K562 (cell line): Measurements from ENCODE around the gene WDR20. TPM values are rescaled to one million over a fixed set of nuclear protein-coding genes. Genes with fewer than 3 reads are reported as not detected.

ENCODE experiments used
- ATAC-seq: fragments of 200-7000 bp; cut with Tn5 transposase; 3 replicates; pipeline ENCODE4 v1.9.1; 2020; ENCODE audit warnings: moderate library complexity
- BruUV-seq: library from RNA; stranded (reverse); fragments of 400-500 nt; replicated peaks from 2 replicates; lab custom pipeline; 2021; lab: Mats Ljungman, UMichigan
- CTCF ChIA-PET: fragments of 300-600 bp; formaldehyde crosslinking; extraction: SDS; loops from one replicate; lab custom pipeline; 2021; ENCODE audit warnings: low intra/inter-chr PET ratio; lab: Yijun Ruan, JAX
- POLR2A ChIA-PET: fragments of 300-600, 350-650 bp; sonication (Branson Sonifier 250); formaldehyde crosslinking; extraction: SDS; loops from one replicate; lab custom pipeline; 2021; ENCODE audit warnings: antibody characterized with exemption, inconsistent platforms; lab: Yijun Ruan, JAX
- DNase-seq, 4 experiments: peaks; one replicate each; pipeline versions ENCODE4 v3.0.0 to v3.0.0-alpha.2; 2011 to 2018; ENCODE audit warnings: low spot score in 3 of 4, mixed read lengths in 3 of 4; ENCODE audit errors: extremely low read depth in 1 of 4
- FAIRE-seq: peaks from 2 replicates; lab custom pipeline; 2011; peaks lifted over from hg19 to GRCh38; lab: Jason Lieb, UNC
- H2AFZ ChIP-seq: 2 replicates; pipeline ENCODE4 v1.6.0; 2011; ENCODE audit warnings: low read depth, low read length, control low read depth, inconsistent platforms
- H3K27ac ChIP-seq: fragments of 200-600 bp; 3 replicates; pipeline ENCODE4 v1.8.0; 2011; ENCODE audit warnings: low read depth, mild to moderate bottlenecking, control low read depth, inconsistent platforms, low read length, moderate library complexity, mixed read lengths; ENCODE audit errors: extremely low read depth
- H3K27me3 ChIP-seq, 2 experiments: fragments of 300-600 bp in 1 of 2; 2 replicates in 1 of 2; 3 replicates in 1 of 2; pipeline versions ENCODE4 v1.6.0 to v1.8.0; 2011; ENCODE audit warnings: inconsistent platforms in 2 of 2, low read length in 2 of 2, mild to moderate bottlenecking in 1 of 2, mixed read lengths in 1 of 2, moderate library complexity in 1 of 2; ENCODE audit not compliant: control insufficient read depth in 2 of 2, insufficient read depth in 2 of 2
- H3K36me3 ChIP-seq: fragments of 300-600 bp; 3 replicates; pipeline ENCODE4 v1.8.0; 2011; ENCODE audit warnings: mild to moderate bottlenecking, low read length, inconsistent platforms; ENCODE audit not compliant: control insufficient read depth, insufficient read depth
- H3K4me1 ChIP-seq, 2 experiments: fragments of 200-600 bp in 1 of 2; replicated peaks in 1 of 2; 2 replicates in 1 of 2; 3 replicates in 1 of 2; pipeline versions ENCODE4 v1.5.1 to v1.8.0; 2011; ENCODE audit warnings: inconsistent platforms in 2 of 2, low read length in 2 of 2, mild to moderate bottlenecking in 1 of 2, mixed read lengths in 1 of 2, moderate library complexity in 1 of 2; ENCODE audit not compliant: control insufficient read depth in 2 of 2, insufficient read depth in 2 of 2
- H3K4me2 ChIP-seq: 2 replicates; pipeline ENCODE4 v1.6.1; 2011; ENCODE audit warnings: low read length, control low read depth, inconsistent platforms, mixed read lengths; ENCODE audit not compliant: insufficient read depth
- H3K4me3 ChIP-seq: fragments of 200-600 bp; sonication (generic), shearing (Covaris generic); 2 replicates; pipeline ENCODE4 v1.5.1; 2016; ENCODE audit warnings: control low read depth, inconsistent platforms
- H3K79me2 ChIP-seq: fragments of 200-600 bp; 3 replicates; pipeline ENCODE4 v1.8.0; 2011; ENCODE audit warnings: low read length, inconsistent platforms; ENCODE audit not compliant: control insufficient read depth, insufficient read depth
- H3K9ac ChIP-seq, 2 experiments: 2 replicates each; pipeline versions ENCODE4 v1.6.0 to v1.6.1; 2011; ENCODE audit warnings: low read depth in 2 of 2, low read length in 2 of 2, control low read depth in 1 of 2, inconsistent platforms in 1 of 2, mild to moderate bottlenecking in 1 of 2, mixed read lengths in 1 of 2; ENCODE audit not compliant: insufficient read depth in 1 of 2
- H3K9me1 ChIP-seq: one replicate; pipeline ENCODE4 v1.6.0; 2011; ENCODE audit warnings: inconsistent platforms, mild to moderate bottlenecking, low read length, moderate library complexity; ENCODE audit not compliant: control insufficient read depth, insufficient read depth
- H3K9me3 ChIP-seq: replicated peaks from 2 replicates; pipeline ENCODE4 v1.5.1; 2011; ENCODE audit warnings: low read depth, low read length, inconsistent platforms; ENCODE audit not compliant: control insufficient read depth, insufficient read depth
- H4K20me1 ChIP-seq: replicated peaks from 2 replicates; pipeline ENCODE4 v1.6.1; 2011; ENCODE audit warnings: low read length, inconsistent platforms, mixed read lengths; ENCODE audit not compliant: control insufficient read depth, insufficient read depth
- ARID3A ChIP-seq: IDR thresholded peaks from 2 replicates; pipeline ENCODE4 v1.6.1; 2012; ENCODE audit warnings: low read depth, low read length, improper control_type of control experiment, borderline replicate concordance
- CBX8 ChIP-seq: fragments of 200-600 bp; sonication (generic); IDR thresholded peaks from 2 replicates; pipeline ENCODE4 v1.6.1; 2012; ENCODE audit warnings: borderline replicate concordance, mixed run types, low read depth, mild to moderate bottlenecking, moderate library complexity, mixed read lengths, low read length, control low read depth, inconsistent platforms; ENCODE audit not compliant: poor library complexity, severe bottlenecking; ENCODE audit errors: extremely low read depth
- CHCHD3 ChIP-seq: fragments of 250-450 bp; sonication (Bioruptor Pico); IDR thresholded peaks from 2 replicates; pipeline ENCODE4 v2.1.2; 2022; ENCODE audit warnings: mild to moderate bottlenecking
- DACH1 ChIP-seq: fragments of 450-650 bp; IDR thresholded peaks from 2 replicates; pipeline ENCODE4 v1.6.1; 2018; ENCODE audit not compliant: partially characterized antibody
- FOXP4 ChIP-seq: sonication (generic); formaldehyde crosslinking; IDR thresholded peaks from 2 replicates; pipeline ENCODE4 v1.8.0; 2022; ENCODE audit warnings: mild to moderate bottlenecking, missing genetic modification reagents, borderline replicate concordance
- HDAC2 ChIP-seq: fragments of 450-650 bp; IDR thresholded peaks from 2 replicates; pipeline ENCODE4 v1.6.1; 2016; ENCODE audit warnings: mild to moderate bottlenecking
- HDAC8 ChIP-seq: fragments of 450-650 bp; IDR thresholded peaks from 2 replicates; pipeline ENCODE4 v1.6.1; 2016; ENCODE audit warnings: mild to moderate bottlenecking, missing genetic modification characterization, moderate library complexity, missing compliant biosample characterization
- MXD1 ChIP-seq: fragments of 250-450 bp; sonication (Bioruptor Pico); IDR thresholded peaks from 2 replicates; pipeline ENCODE4 v1.8.0; 2021; ENCODE audit warnings: borderline replicate concordance, mild to moderate bottlenecking, moderate library complexity; ENCODE audit not compliant: poor library complexity, severe bottlenecking
- NCOA1 ChIP-seq: fragments of 450-650 bp; IDR thresholded peaks from 2 replicates; pipeline ENCODE4 v1.6.1; 2016; ENCODE audit warnings: low read depth
- NR2C2 ChIP-seq, 2 experiments: fragments of 200-800 bp in 1 of 2; sonication (Bioruptor generic) in 1 of 2; sonication (generic) in 1 of 2; formaldehyde crosslinking in 1 of 2; IDR thresholded peaks; 2 replicates each; pipeline versions ENCODE4 v1.6.1 to v1.8.0; 2016 to 2022; ENCODE audit warnings: mild to moderate bottlenecking in 1 of 2, missing compliant biosample characterization in 1 of 2, missing genetic modification characterization in 1 of 2, missing genetic modification reagents in 1 of 2
- PHB2 ChIP-seq: fragments of 450-650 bp; IDR thresholded peaks from 2 replicates; pipeline ENCODE4 v1.6.1; 2017; ENCODE audit warnings: low read depth
- TCF15 ChIP-seq: fragments of 250-450 bp; sonication (Bioruptor Pico); IDR thresholded peaks from 2 replicates; pipeline ENCODE4 v1.8.0; 2022; ENCODE audit warnings: moderate library complexity, mild to moderate bottlenecking, inconsistent platforms
- THAP12 ChIP-seq: fragments of 250-450 bp; sonication (Bioruptor Pico); IDR thresholded peaks from 2 replicates; pipeline ENCODE4 v1.9.0; 2021; ENCODE audit warnings: mild to moderate bottlenecking, inconsistent platforms
- XRCC4 ChIP-seq: IDR thresholded peaks from one replicate; pipeline ENCODE4 v1.6.1; 2011; ENCODE audit not compliant: insufficient read depth, insufficient read length; ENCODE audit errors: extremely low read depth
- ZNF717 ChIP-seq: fragments of 250-450 bp; sonication (Bioruptor Pico); IDR thresholded peaks from 2 replicates; pipeline ENCODE4 v1.5.0; 2021
- WGBS: fragments of 100-300 bp; shearing (Covaris generic); methylation state at CpG from one replicate; pipeline ENCODE4 v1.1.6; 2016; ENCODE audit warnings: low coverage, mixed read lengths; ENCODE audit not compliant: insufficient coverage; ENCODE audit errors: missing lambda C conversion rate; 5-methylcytosine and 5-hydroxymethylcytosine counted together
- in situ Hi-C: fragments of 300-500 bp; cut with MboI; formaldehyde crosslinking; loops from 4 replicates; pipeline ENCODE4 v1.15.0; 2018; ENCODE audit warnings: inconsistent platforms, mixed read lengths
- intact Hi-C: fragments of 100-400 bp; cut with micrococcal nuclease; formaldehyde crosslinking; loops from 2 replicates; pipeline ENCODE4 v1.14.2; 2022
- polyA plus RNA-seq, 8 experiments: library from polyadenylated mRNA; depleted of rRNA in 4 of 8; stranded (reverse) in 5 of 8; unstranded in 3 of 8; fragments of >200 nt; fragmentation: Nextera tagmentation in 2 of 8; fragmentation: Illumina TruSeq in 1 of 8; extraction: Ambion mirVana in 2 of 8; extraction: Trizol in 1 of 8; gene quantifications; 2 replicates each; pipeline versions ENCODE4 v1.2.1 to v1.2.3, GENCODE V29; 2011 to 2014; ENCODE audit warnings: inconsistent platforms in 1 of 8, missing spikeins in 1 of 8
- total RNA-seq, 7 experiments: library from RNA; depleted of rRNA in 6 of 7; stranded (reverse); fragments of >200 nt in 6 of 7; fragmentation: Illumina TruSeq in 2 of 7; extraction: Trizol in 2 of 7; gene quantifications; 2 replicates each; pipeline versions ENCODE4 v1.2.1 to v1.2.3, GENCODE V29; 2011 to 2021; ENCODE audit warnings: low replicate concordance in 1 of 7

The WDR20 gene
- total and polyA plus RNA-seq, 9 of the 15 experiments (the other 6 are each of a cell fraction or from before 2014, with no cell fraction given) = 7.0 to 15.3 (median 11.8) TPM

GRCh38 chr14:102201776-102202175 lies 62.1 kb downstream of the WDR20 start:
- intact Hi-C loops = no loop called here
- no peak overlapping the region for H3K4me2 ChIP-seq
- no peak for FAIRE-seq
- no peaks in the 10 kb centered on the region for H3K9me1 ChIP-seq
- BruUV-seq = no TSS peak
- ATAC-seq = no peak
- no peak overlapping the region for H3K4me3 ChIP-seq
- H3K36me3 ChIP-seq = peaks cover 35% of the 10 kb centered on the region
- POLR2A ChIA-PET = no interaction called here
- peaks cover 4% of the 10 kb centered on the region; the same call in 1 of the 3 replicates for H3K79me2 ChIP-seq
- no peak overlapping the region for H2AFZ ChIP-seq
- H3K9me3 ChIP-seq = no peaks in the 10 kb centered on the region
- WGBS = 69% methylated on average over 4 of the region's 4 CpGs
- in situ Hi-C loops = no loop called here
- CTCF ChIA-PET = no interaction called here
- H3K27ac ChIP-seq = no peak overlapping the region
- H4K20me1 ChIP-seq = no peaks in the 10 kb centered on the region
- no peaks in the 10 kb centered on the region; a peak in 1 of 5 replicates for H3K4me1 ChIP-seq
- DNase-seq = no peak
- H3K27me3 ChIP-seq = no peaks in the 10 kb centered on the region
- no peak overlapping the region; a peak in 1 of 4 replicates for H3K9ac ChIP-seq
- TF ChIP-seq NCOA1 = no peak
- no peak for TF ChIP-seq MXD1 (CRISPR knock-in tag)
- TF ChIP-seq CHCHD3 (CRISPR knock-in tag) = no peak
- TF ChIP-seq PHB2 = no peak
- TF ChIP-seq CBX8 = no peak
- no peak for TF ChIP-seq DACH1
- TF ChIP-seq FOXP4 = no peak
- no peak for TF ChIP-seq TCF15
- no peak for TF ChIP-seq THAP12 (CRISPR knock-in tag)
- TF ChIP-seq NR2C2 (CRISPR knock-in tag; IDR thresholded peaks at IDR 0.05) = no peak
- TF ChIP-seq NR2C2 (tag; IDR thresholded peaks at IDR 0.05) = no peak
- no peak for TF ChIP-seq HDAC2
- no peak for TF ChIP-seq XRCC4
- no peak for TF ChIP-seq HDAC8 (tag)
- TF ChIP-seq ARID3A = no peak
- TF ChIP-seq ZNF717 (CRISPR knock-in tag) = no peak
